Peyer's patch (tissue), 4 donors: Measurements from ENCODE around the gene CD9.

Source experiments
- CTCF ChIP-seq, 6 experiments: fragments of 450-650 bp in 4 of 6; fragments of 200-600 bp in 2 of 6; sonication (generic) in 1 of 6; IDR thresholded peaks; one replicate each; pipeline ENCODE4 v1.5.1; 2017 to 2019; ENCODE audit warnings: antibody characterized with exemption in 6 of 6, mild to moderate bottlenecking in 3 of 6, moderate library complexity in 1 of 6
- POLR2A ChIP-seq, 2 donors: fragments of 450-650 bp; IDR thresholded peaks; one replicate each; pipeline ENCODE4 v1.5.1; 2017; ENCODE audit warnings: antibody characterized with exemption in 2 of 2, mild to moderate bottlenecking in 2 of 2, moderate library complexity in 2 of 2

GRCh38 chr12:6212086-6212485 is 11.9 kb downstream of the CD9 start:
- TF ChIP-seq POLR2A (IDR thresholded peaks at IDR 0.05) (no peak), CTCF (IDR thresholded peaks at IDR 0.05) (no peak)
